ENCODE measurements around the gene PHF19. TPM values are rescaled to one million over a fixed set of nuclear protein-coding genes. Genes with fewer than 3 reads are reported as not detected.
A peak's percentile ranks its signal among the peaks of the same experiment; 100 is the strongest.

PHF19 gene
- total and polyA plus RNA-seq, 10 of the 15 experiments (the other 5 are each of a cell fraction or from before 2014, with no cell fraction given) = 26.0 to 133 (median 87.7) TPM

DNA sequence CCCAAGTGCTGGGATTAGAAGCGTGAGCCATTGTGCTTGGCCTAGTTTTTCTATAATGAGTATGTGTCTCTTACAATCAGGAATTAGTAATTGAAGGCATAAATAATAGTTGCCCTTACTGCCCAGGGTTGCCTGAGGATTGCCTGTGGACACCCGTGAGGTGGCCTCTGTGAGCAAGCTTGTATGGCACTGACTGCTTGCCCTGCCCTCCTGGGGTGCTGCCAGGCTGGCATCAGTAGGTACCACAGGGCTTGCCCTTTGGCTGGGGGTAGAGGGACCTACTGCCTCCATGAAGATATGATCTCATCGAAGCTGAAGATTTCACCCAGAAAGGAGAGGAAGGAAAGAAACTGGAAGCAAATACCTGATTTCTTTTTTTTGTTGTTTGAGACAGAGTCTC is 23.8 kb upstream of the PHF19 start (continued):
- no peak for TF ChIP-seq USF1 (IDR thresholded peaks at IDR 0.05; ENCODE audit: borderline replicate concordance, extremely low read length, insufficient read depth, low read depth, low read length)
- TF ChIP-seq ZNF207 (IDR thresholded peaks at IDR 0.05; ENCODE audit: borderline replicate concordance) = no peak
- TF ChIP-seq, protein P1, sequence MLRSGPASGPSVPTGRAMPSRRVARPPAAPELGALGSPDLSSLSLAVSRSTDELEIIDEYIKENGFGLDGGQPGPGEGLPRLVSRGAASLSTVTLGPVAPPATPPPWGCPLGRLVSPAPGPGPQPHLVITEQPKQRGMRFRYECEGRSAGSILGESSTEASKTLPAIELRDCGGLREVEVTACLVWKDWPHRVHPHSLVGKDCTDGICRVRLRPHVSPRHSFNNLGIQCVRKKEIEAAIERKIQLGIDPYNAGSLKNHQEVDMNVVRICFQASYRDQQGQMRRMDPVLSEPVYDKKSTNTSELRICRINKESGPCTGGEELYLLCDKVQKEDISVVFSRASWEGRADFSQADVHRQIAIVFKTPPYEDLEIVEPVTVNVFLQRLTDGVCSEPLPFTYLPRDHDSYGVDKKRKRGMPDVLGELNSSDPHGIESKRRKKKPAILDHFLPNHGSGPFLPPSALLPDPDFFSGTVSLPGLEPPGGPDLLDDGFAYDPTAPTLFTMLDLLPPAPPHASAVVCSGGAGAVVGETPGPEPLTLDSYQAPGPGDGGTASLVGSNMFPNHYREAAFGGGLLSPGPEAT (IDR thresholded peaks at IDR 0.05; ENCODE audit: low read depth) = no peak
- TF ChIP-seq NR2C1 (IDR thresholded peaks at IDR 0.05) = no peak
- no peak for TF ChIP-seq NR2F1 (conservative IDR thresholded peaks at IDR 0.05)
- TF ChIP-seq, protein P2, sequence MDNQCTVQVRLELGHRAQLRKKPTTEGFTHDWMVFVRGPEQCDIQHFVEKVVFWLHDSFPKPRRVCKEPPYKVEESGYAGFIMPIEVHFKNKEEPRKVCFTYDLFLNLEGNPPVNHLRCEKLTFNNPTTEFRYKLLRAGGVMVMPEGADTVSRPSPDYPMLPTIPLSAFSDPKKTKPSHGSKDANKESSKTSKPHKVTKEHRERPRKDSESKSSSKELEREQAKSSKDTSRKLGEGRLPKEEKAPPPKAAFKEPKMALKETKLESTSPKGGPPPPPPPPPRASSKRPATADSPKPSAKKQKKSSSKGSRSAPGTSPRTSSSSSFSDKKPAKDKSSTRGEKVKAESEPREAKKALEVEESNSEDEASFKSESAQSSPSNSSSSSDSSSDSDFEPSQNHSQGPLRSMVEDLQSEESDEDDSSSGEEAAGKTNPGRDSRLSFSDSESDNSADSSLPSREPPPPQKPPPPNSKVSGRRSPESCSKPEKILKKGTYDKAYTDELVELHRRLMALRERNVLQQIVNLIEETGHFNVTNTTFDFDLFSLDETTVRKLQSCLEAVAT (IDR thresholded peaks at IDR 0.05) = no peak

DNA sequence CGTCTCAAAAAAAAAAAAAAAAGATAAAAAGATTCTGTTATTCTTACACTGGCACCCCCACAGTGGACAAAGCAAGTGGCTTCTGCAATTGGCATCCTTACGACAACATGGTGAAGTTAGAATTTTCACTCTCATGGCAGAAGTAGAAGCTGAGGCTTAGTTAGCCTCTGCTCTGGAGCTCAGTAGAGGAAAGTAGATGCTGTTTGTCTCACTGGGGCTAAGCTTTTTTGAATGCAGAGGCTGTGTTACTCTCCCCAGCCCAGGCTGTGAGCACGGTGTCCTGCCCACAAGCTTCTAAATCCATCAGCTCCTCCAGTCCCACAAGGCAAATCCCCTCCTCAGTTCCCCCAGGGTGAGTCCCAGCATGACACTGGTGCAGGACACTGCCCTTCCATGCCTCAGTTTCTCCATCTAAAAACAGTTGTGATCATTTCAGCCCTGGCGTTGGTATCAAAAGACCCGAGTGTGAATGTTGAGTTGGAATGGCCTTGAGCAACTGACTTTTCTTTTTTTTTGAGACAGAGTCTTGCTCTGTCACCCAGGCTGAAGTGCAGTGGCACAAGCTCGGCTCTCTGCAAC is 22.6 kb upstream of the PHF19 start:
- peak overlapping the region; percentile 18; the same call in 1 of the 2 replicates for H3K27ac ChIP-seq (ENCODE audit: control insufficient read depth, insufficient read depth)
- in situ Hi-C loops (cut with MboI) (no loop called here), intact Hi-C loops (cut with micrococcal nuclease; ENCODE audit: unreplicated experiment) (no loop called here)
- peaks cover 12 to 22% of the 10 kb centered on the region in 2 experiments; a peak in 2 of 4 replicates for H3K36me3 ChIP-seq (ENCODE audit: control insufficient read depth in 2 of 2, insufficient read depth in 2 of 2, low read length in 1 of 2)
- BruUV-seq (replicated peaks) = TSS peak; percentile 6
- no peaks in the 10 kb centered on the region for H3K27me3 ChIP-seq (replicated peaks in 1 of 2; ENCODE audit: control insufficient read depth in 2 of 2, insufficient read depth in 2 of 2, low read length in 1 of 2)
- FAIRE-seq = no peak
- DNase-seq (ENCODE audit: low read depth, low spot score) = no peak
- H3K4me1 ChIP-seq (ENCODE audit: control insufficient read depth, insufficient read depth, low read length) = peaks cover 41% of the 10 kb centered on the region
- ChIA-PET RAD21 (ENCODE audit: unreplicated experiment) (interaction anchor here (0.9 kb wide), 1 partner anchor 21 kb away, joined by 3 read pairs; no protein-coding TSS in a partner anchor), POLR2A (interaction anchor here (0.6 to 1.3 kb wide), 6 partner anchors 14 to 63 kb away, joined by 3 to 4 read pairs (median 4); no protein-coding TSS in a partner anchor), CTCF (interaction anchor here (1.2 to 2.2 kb wide), 3 partner anchors 10 to 143 kb away, joined by 3 to 8 read pairs (median 4); no protein-coding TSS in a partner anchor), SMC1A (ENCODE audit: uncharacterized antibody, unreplicated experiment) (interaction anchor here (23.6 kb wide), 1 partner anchor 28 kb away, joined by 522 read pairs; the partner anchor contains the start of gene TRAF1)
- H3K79me2 ChIP-seq (ENCODE audit: control insufficient read depth, insufficient read depth, low read length) = no peaks in the 10 kb centered on the region
- no peaks in the 10 kb centered on the region for H3K9me3 ChIP-seq (replicated peaks; ENCODE audit: control insufficient read depth, insufficient read depth, low read length)
- no peak overlapping the region for H3K4me3 ChIP-seq
- H3K9ac ChIP-seq (ENCODE audit: control insufficient read depth, insufficient read depth, low read length) = no peak overlapping the region
- 44% methylated on average over 5 of the region's 6 CpGs for WGBS (ENCODE audit: insufficient coverage, insufficient replicate concordance, low lambda C conversion rate, missing lambda C conversion rate)
- H4K20me1 ChIP-seq (ENCODE audit: control insufficient read depth, insufficient read depth) = no peaks in the 10 kb centered on the region
- no peak overlapping the region for H3K4me2 ChIP-seq (ENCODE audit: control insufficient read depth, insufficient read depth)
- peak; percentile 12 for ATAC-seq
- H2AFZ ChIP-seq (ENCODE audit: control insufficient read depth, low read depth, low read length) = no peak overlapping the region
- no peak for TF ChIP-seq ZNF687 (IDR thresholded peaks at IDR 0.05)
- no peak for TF ChIP-seq CHD2 (IDR thresholded peaks at IDR 0.05; ENCODE audit: borderline replicate concordance, low read depth, low read length)
- no peak for TF ChIP-seq SPI1 (IDR thresholded peaks at IDR 0.05; ENCODE audit: borderline replicate concordance, insufficient read depth, low read depth, low read length)
- no peak for TF ChIP-seq FOS (IDR thresholded peaks at IDR 0.05; ENCODE audit: borderline replicate concordance, extremely low read depth, insufficient read length)
- TF ChIP-seq MXI1 (IDR thresholded peaks at IDR 0.05; ENCODE audit: low read depth, low read length) = no peak

Measured in GM12878 (cell line).